T47D (cell line): Measurements from ENCODE around the gene GNG12.

Source experiments
- DNase-seq, 2 experiments: peaks; one replicate each; pipeline versions ENCODE4 v3.0.0 to v3.0.0-alpha.2; 2011 to 2012; ENCODE audit warnings: low read depth in 1 of 2, low spot score in 1 of 2
- JUND ChIP-seq: IDR thresholded peaks from 2 replicates; pipeline ENCODE4 v1.6.1; 2012; ENCODE audit warnings: low read depth
- in situ Hi-C: cut with HindIII; loops from 2 replicates; pipeline ENCODE4 v1.10.0; 2016; ENCODE audit warnings: low sequenced_read_pairs, low pct_unique_long_range_greater_than_20kb

Gene GNG12

DNA sequence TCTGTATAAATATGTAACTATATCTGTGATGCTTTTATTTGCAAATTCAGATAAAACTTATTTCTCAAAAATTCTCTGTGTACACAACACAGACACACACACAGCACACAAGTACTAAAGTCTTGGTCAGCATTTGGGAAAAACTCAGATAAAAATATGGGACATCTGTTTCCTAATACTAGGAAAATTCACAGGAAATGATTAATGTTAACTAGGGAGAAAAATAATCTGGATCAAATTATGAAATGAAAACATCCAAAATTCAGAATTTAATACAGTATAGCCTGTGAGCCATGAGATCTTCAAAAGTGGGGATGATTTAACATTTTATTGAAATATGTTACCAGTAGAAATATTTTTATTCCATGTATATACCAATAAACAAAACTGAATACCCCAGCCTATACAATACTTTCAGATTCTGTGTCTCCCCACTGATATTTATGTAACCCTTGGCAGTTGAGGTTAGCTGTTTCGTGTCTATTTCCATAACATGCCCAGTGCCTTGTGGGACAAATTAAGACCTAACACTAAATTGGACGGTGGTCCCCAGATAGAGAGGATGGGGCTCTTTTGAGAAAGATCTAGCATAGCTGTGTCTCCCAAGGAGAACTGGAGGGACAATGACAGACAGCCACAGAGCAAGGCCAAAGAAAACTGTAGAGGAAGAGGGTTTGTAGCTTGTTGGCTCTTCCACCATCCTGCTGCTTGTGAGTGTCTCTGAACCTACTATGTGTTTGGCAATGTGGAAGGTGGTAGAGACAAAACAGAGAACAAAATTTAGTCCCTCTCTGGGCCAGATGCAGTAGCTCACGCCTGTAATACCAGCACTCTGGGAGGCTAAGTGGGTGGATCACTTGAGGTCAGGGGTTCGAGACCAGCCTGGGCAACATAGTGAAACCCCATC lies 47.2 kb downstream of the GNG12 start:
- in situ Hi-C loops = no loop called here

DNA sequence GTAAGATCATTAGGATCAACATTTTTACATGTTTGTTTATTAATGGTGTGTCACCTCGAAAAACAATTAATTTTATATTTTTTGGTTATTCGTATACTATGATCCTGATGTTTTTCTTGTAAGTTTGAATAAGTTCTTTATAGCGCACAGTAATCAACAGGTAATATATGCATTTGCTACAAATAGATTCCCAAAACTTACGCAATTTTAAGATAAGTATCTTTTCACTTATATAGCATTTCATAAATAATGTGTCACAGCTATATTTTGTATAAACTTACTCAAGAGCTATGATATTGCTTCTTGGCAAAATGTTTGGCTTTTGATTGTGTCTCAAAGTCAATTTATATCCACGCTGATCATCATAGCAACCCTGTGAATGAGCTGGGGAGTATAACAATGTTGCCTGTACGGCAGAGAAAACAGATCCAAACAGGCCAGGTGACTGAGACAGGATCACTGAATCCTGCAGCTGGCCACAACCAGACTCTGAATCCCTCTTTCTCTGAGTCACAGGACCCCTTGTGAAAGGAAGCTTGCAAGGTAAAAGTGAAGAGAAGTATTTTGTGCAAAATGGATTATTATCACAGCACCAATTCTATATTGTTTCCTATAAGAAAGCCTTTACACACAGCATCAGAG lies 48.6 kb downstream of the GNG12 start:
- TF ChIP-seq JUND = no peak
- DNase-seq = no peak
- in situ Hi-C loops = no loop called here

More for the DNA sequence above, 47.2 kb downstream of the GNG12 start:
- no peak for TF ChIP-seq JUND
- no peak for DNase-seq

DNA sequence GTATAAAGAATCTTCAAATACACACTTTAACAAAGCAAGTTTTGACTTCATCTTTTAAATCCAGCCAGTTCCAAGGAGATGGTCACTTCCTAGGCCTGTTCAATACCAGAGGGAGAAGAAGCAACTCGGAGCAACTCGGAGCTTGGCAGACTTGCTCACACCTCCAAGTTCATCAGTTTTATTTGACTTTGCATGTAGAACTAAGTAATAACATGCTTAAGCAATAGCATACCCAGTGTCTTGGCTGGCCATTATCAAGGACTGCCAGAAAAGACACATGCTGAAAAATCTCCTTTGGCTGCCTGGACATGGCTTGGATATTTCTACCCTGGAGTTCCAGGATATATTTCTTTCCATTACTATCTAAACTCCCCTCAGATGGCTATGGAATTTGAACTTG lies 52.6 kb downstream of the GNG12 start:
- no peak for TF ChIP-seq JUND
- in situ Hi-C loops = no loop called here
- no peak for DNase-seq

DNA sequence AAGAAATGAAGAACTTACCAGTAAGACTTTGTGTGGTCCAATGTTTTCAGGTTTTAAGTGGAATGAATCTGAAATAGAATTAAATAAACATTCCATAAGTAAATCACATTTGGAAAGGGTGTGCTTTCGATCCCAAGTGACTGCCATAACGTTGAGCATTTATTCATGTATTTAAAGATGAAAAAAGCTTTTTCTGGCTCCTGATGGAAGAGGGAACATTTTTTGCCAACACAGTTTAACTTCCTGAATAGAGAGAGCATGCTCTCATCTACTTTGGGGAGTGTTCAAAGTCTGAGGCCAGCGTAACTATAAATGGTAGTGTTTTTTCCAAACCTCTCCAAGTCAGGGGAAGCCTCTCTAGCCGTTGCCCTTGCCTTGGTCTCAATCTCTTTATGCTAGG lies 55.8 kb downstream of the GNG12 start:
- no peak for TF ChIP-seq JUND
- no peak for DNase-seq
- in situ Hi-C loops = no loop called here

DNA sequence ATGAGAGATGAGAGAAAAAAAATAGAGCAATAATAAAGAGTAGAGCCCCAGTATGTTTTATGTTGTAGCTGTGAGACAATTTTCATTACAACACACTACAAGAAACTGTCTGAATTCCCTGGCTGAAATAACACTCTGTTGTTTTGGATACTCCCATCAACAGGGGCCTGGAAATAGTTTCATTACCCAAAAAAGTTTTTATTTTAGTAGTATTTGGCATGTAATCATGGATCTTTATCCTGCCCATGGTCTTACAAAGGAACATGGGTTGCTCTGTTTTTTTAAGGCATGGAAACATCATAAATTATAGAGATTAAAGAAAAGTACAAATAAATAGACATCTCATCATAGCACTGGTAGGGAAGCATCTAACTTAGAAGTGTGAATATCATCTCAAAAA lies 56.3 kb downstream of the GNG12 start:
- DNase-seq = no peak
- in situ Hi-C loops = no loop called here
- TF ChIP-seq JUND = no peak

DNA sequence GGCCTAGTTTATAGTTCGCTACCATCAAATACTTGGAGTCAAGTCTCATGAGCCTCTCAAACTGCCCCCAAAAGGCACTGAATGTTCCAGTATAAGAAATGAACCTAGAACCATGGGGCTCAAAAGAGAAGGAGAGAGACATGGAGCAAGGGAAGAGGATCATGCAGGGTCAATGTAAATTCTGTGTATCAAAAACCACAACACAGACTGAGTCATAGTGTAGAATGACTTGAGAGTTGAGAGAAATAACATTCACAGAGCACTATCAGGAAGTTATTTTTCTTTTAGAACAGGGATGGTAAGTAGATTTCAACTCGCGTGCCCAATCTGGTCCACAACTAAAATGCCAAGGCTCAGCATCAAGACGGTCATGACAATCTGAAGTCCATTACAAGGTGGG lies 59.8 kb downstream of the GNG12 start:
- DNase-seq = no peak
- in situ Hi-C loops = no loop called here

DNA sequence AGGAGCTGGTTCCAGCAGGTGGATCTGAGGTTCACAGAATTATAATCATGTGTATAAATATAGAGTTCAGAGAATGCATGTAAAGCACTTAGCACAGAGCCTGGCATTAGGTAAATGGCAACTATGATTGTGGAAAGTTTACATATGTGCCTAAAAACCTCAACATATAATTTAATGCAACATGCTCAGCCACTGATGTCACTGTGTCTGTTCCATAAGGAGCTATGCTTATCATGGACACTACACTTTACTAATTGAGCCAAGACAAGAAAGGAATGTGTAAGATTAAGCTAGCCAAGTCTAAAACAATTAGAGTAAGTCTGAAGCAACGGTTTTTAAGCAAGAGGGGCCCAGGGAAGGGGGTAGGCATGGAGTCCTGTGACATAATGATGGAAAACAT lies 61.5 kb downstream of the GNG12 start:
- no peak for TF ChIP-seq JUND
- no peak for DNase-seq
- in situ Hi-C loops = no loop called here

More for the DNA sequence above, 59.8 kb downstream of the GNG12 start:
- TF ChIP-seq JUND = no peak

DNA sequence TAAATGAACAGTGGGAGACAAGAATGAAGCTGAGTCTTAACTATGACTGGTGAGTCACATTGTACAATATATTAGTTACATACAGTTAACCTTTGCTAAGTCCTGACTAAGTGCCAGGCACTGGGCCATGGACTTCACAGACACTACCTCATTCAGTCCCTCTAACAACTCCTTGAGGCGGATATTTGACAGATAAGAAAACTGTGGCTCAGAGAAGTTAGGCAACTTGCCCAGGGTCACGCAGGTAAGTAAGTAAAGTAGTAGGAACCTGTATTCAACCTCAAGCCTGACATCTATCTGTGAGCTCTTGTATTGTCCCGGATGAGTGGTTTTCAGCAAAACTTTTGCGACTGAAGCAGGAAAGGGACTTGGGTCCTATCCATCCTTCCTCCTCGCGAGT lies 62.1 kb downstream of the GNG12 start:
- DNase-seq = peak in 1 of 2 experiments; percentile 6
- no peak for TF ChIP-seq JUND
- in situ Hi-C loops = no loop called here

DNA sequence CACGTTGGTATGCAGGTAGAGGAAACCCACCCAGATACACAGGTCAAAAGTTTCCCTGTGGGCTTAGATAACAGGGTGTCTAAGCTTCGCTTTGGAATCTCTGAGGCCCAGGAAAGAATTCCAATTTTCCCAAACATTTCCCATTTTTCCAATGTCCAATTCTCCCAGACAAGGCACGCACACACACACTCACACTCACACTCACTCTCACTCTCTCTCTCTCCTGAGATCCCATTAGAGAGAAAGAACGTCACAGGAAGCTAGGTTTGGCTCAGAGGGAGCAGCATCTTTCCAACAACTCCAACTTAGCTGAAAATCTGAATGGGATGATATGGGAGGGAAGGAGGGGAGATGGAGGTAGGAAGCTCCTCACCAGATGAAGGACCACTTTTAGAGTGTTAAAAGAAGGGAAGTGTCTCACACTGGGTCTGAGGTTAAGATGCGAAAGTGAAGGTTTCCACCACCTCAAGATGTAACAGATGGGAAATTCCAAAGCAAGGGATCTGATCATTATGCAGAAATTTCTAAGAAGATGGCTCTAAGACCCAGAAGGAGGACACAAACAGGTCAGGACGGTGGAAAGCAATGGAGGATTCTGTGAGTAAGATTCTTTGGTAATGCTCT lies 63.5 kb downstream of the GNG12 start:
- DNase-seq = no peak
- no peak for TF ChIP-seq JUND
- in situ Hi-C loops = no loop called here

DNA sequence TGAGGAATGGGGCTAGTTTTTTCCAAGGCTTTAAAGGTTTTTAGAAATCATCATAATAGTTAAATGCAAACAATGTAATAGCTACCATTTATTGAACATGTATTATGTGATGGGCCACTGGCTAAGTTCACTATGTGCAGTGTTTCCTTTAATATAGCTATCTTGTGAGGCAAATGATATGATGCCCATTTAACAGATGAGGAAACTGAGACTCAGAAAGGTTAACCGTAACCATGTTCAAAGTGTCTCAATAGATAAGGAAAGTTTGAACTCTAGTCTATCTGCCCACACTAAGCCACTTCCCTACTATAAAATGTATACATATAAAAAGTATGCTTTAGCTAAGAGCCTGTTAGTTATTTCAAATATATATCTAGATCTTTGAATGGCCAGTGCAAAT lies 64.8 kb downstream of the GNG12 start:
- in situ Hi-C loops = no loop called here
- no peak for DNase-seq
- TF ChIP-seq JUND = no peak

DNA sequence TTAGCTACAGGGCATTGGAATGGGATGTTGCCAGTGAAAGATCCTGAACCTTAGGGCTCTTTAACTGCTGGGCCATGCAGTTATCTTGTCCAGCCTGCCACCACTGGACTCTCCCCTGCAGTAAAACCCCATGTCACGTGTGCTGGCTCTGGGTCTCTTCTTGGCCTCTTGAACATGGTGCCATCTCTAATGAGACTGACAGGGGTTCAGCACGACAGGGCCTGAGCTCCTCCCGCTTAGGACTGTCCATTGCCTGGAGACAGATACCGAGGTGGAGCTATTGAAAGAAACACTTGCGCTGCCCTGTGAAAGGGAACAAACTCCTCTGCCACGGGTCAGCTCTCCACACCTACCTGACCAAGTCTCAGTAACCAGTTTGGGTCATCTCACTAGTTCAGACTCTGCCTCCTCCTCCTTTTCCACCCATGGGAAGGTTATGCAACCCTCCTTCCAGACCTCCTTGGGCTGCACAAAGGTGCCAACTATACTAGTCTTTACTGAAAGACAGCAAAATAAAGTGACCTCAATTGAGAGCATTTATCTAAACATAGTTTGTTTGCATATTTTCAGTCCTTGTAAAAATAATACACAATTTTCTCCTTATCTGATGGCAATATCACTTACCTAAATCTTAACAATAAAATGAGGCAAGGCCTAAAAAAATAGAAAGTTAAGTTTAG lies 66.0 kb downstream of the GNG12 start:
- in situ Hi-C loops = no loop called here
- no peak for DNase-seq
- no peak for TF ChIP-seq JUND

DNA sequence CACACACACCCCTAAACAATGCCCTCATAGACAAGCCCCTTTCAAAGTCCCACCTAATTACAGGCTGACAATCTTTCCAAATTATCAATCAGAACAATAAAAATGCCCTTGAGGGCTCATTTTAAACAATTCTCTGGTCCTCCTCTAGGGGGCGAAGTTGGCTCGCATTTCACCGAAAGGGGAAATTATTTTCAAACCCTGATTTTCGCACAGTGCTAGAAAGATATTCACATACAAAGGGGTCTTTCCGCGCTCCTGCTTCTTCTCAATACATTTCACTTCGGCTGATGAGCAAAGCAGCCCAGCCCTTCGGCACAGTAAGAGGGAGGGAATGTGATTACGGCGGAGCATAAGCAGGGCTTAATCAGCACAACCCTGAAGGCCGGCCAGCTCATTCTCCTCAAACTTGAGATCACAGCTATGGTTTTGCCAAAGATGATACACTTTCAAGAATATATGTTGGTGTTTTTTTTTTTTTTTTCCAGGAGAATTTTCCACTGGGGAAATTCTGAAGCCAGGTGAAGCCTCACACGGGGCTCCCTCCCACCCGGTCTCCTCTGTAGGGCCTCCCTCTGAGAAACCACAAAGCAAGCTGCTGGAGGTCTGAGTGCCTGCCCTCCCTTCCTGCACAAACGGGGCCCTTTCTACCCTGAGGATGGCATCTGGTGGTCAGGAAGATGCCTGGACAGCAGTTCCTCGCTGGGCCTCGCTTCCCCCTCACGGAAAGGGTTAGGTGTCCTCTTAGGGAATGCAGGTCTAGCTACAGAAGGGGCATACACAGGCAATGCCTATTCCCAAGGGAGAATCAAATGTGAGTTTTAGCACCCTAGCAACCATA lies 66.9 kb downstream of the GNG12 start:
- no peak for TF ChIP-seq JUND
- in situ Hi-C loops = no loop called here
- DNase-seq = peak in 1 of 2 experiments; percentile 23
